HL-60 (cell line): ENCODE measurements around the gene SERPINA3.

Experiments
- DNase-seq, 2 experiments: peaks; one replicate each; pipeline ENCODE4 v3.0.0-alpha.2; 2010 to 2020; ENCODE audit warnings: low read depth in 1 of 2, low spot score in 1 of 2
- H3K27ac ChIP-seq: fragments of 250-450 bp; sonication (Bioruptor Pico); replicated peaks from 2 replicates; pipeline ENCODE4 v1.5.1; 2020; ENCODE audit warnings: mild to moderate bottlenecking, moderate library complexity
- H3K27me3 ChIP-seq: fragments of 250-450 bp; sonication (Bioruptor Pico); 2 replicates; pipeline ENCODE4 v1.5.1; 2021; ENCODE audit warnings: mild to moderate bottlenecking, moderate library complexity; ENCODE audit not compliant: insufficient read depth, poor library complexity, severe bottlenecking
- H3K4me3 ChIP-seq: replicated peaks from 2 replicates; pipeline ENCODE4 v1.5.1; 2011; ENCODE audit warnings: mild to moderate bottlenecking, control low read depth, low read length; ENCODE audit not compliant: insufficient read depth
- CTCF ChIP-seq: IDR thresholded peaks from one replicate; pipeline ENCODE4 v1.5.1; 2011; ENCODE audit warnings: low read length, control low read depth, inconsistent platforms; ENCODE audit not compliant: insufficient read depth
- GABPA ChIP-seq: IDR thresholded peaks from 2 replicates; pipeline ENCODE4 v1.6.1; 2012; ENCODE audit warnings: low read depth
- POLR2AphosphoS5 ChIP-seq: IDR thresholded peaks from 2 replicates; pipeline ENCODE4 v1.6.1; 2012; ENCODE audit warnings: low read depth
- REST ChIP-seq: IDR thresholded peaks from 2 replicates; pipeline ENCODE4 v1.6.1; 2012; ENCODE audit warnings: low read depth; ENCODE audit not compliant: insufficient replicate concordance
- SPI1 ChIP-seq: IDR thresholded peaks from 2 replicates; pipeline ENCODE4 v1.6.1; 2012; ENCODE audit warnings: low read depth, mild to moderate bottlenecking, borderline replicate concordance

SERPINA3 gene

GRCh38 chr14:94586635-94587034 lies 25.6 kb upstream of the SERPINA3 start:
- DNase-seq = no peak
- H3K27me3 ChIP-seq = no peaks in the 10 kb centered on the region
- TF ChIP-seq GABPA = no peak
- TF ChIP-seq SPI1 = no peak
- no peak for TF ChIP-seq POLR2AphosphoS5
- TF ChIP-seq REST = no peak
- no peak for TF ChIP-seq CTCF
- H3K4me3 ChIP-seq = no peak overlapping the region
- H3K27ac ChIP-seq = no peak overlapping the region

- Histone ChIP-seq H3K27ac (no peak overlapping the region), H3K4me3 (no peak overlapping the region), H3K27me3 (no peaks in the 10 kb centered on the region)
- TF ChIP-seq SPI1 (no peak), POLR2AphosphoS5 (no peak), CTCF (no peak), GABPA (no peak), REST (no peak)
- DNase-seq = no peak
Observed at GRCh38 chr14:94588311-94588710, 23.9 kb upstream of the SERPINA3 start.

GRCh38 chr14:94591073-94591472 lies 21.1 kb upstream of the SERPINA3 start:
- no peak for TF ChIP-seq SPI1
- TF ChIP-seq GABPA = no peak
- TF ChIP-seq CTCF = no peak
- no peak for TF ChIP-seq POLR2AphosphoS5
- TF ChIP-seq REST = no peak
- Histone ChIP-seq H3K4me3 (no peak overlapping the region), H3K27me3 (no peaks in the 10 kb centered on the region), H3K27ac (no peak overlapping the region)
- no peak for DNase-seq
